ENCODE data around the gene ZNF566.
"Not testable (repeated sequence)": the region's sequence is repeated elsewhere in the genome, so short reads cannot be mapped to it uniquely, and the experiment has no call there.

ZNF566 gene

GRCh38 chr19:36489118-36489919 is at the start of gene ZNF566:
TSS of gene ZNF566 (minus strand) at chr19:36489561. CDS start at chr19:36476557, 13,004 bp downstream.
- Histone ChIP-seq H3K36me3 (replicated peaks) (no peaks in the 10 kb centered on the region), H3K4me1 (peaks cover 11% of the 10 kb centered on the region), H3K4me3 (peak within 1 kb of the TSS; percentile 74), H3K27me3 (ENCODE audit: low read depth) (no peaks in the 10 kb centered on the region), H3K9me3 (peaks cover 3% of the 10 kb centered on the region; the same call in 1 of the 2 replicates)
- DNase-seq (ENCODE audit: low spot score in 2 of 2), result peak; percentile 97
- in situ Hi-C loops (cut with MboI; ENCODE audit: low sequenced_read_pairs), result no loop called here

- peak; percentile 30 to 34 for DNase-seq (ENCODE audit: low spot score in 2 of 2)
- Histone ChIP-seq H3K4me3 (peak overlapping the region; percentile 72), H3K4me1 (no peaks in the 10 kb centered on the region), H3K36me3 (replicated peaks) (peaks cover 12% of the 10 kb centered on the region), H3K27me3 (ENCODE audit: low read depth) (no peaks in the 10 kb centered on the region), H3K9me3 (peaks cover 11% of the 10 kb centered on the region)
- in situ Hi-C loops (cut with MboI; ENCODE audit: low sequenced_read_pairs), result no loop called here
Observed at GRCh38 chr19:36528921-36529518, 39.7 kb upstream of the ZNF566 start.

- no peaks in the 10 kb centered on the region for H3K27me3 ChIP-seq (ENCODE audit: low read depth)
- no peaks in the 10 kb centered on the region for H3K4me1 ChIP-seq
- H3K4me3 ChIP-seq, result peak within 1 kb of the TSS; percentile 72
- H3K9me3 ChIP-seq, result peaks cover 11% of the 10 kb centered on the region
- H3K36me3 ChIP-seq (replicated peaks), result peaks cover 15% of the 10 kb centered on the region
- peak; percentile 86 to 94 for DNase-seq (ENCODE audit: low spot score in 2 of 2)
- in situ Hi-C loops (cut with MboI; ENCODE audit: low sequenced_read_pairs), result no loop called here
Observed at GRCh38 chr19:36528194-36528920, 39.0 kb upstream of the ZNF566 start, which contains the start of gene ZNF260. TSS of gene ZNF260 (minus strand) at chr19:36528271. CDS start at chr19:36515238, 13,033 bp downstream.

- no peak for DNase-seq (ENCODE audit: low spot score in 2 of 2)
- H3K9me3 ChIP-seq, result peaks cover 11% of the 10 kb centered on the region
- peaks cover 15% of the 10 kb centered on the region for H3K36me3 ChIP-seq (replicated peaks)
- H3K4me1 ChIP-seq, result no peaks in the 10 kb centered on the region
- in situ Hi-C loops (cut with MboI; ENCODE audit: low sequenced_read_pairs), result no loop called here
- peak overlapping the region; percentile 72 for H3K4me3 ChIP-seq
- H3K27me3 ChIP-seq (ENCODE audit: low read depth), result no peaks in the 10 kb centered on the region
Observed at GRCh38 chr19:36527873-36528193, 38.5 kb upstream of the ZNF566 start.

GRCh38 chr19:36527341-36527740 is 38.0 kb upstream of the ZNF566 start:
- DNase-seq (ENCODE audit: low spot score in 2 of 2), result no peak
- H3K4me1 ChIP-seq, result no peaks in the 10 kb centered on the region
- H3K27me3 ChIP-seq (ENCODE audit: low read depth), result no peaks in the 10 kb centered on the region
- H3K4me3 ChIP-seq, result peak overlapping the region; percentile 72
- H3K9me3 ChIP-seq, result peaks cover 11% of the 10 kb centered on the region
- in situ Hi-C loops (cut with MboI; ENCODE audit: low sequenced_read_pairs), result no loop called here
- peaks cover 20% of the 10 kb centered on the region for H3K36me3 ChIP-seq (replicated peaks)

GRCh38 chr19:36526581-36526980 is 37.2 kb upstream of the ZNF566 start:
- Histone ChIP-seq H3K27me3 (ENCODE audit: low read depth) (no peaks in the 10 kb centered on the region), H3K4me1 (no peaks in the 10 kb centered on the region), H3K9me3 (peaks cover 11% of the 10 kb centered on the region; the same call in 1 of the 2 replicates), H3K36me3 (replicated peaks) (peaks cover 23% of the 10 kb centered on the region), H3K4me3 (no peak overlapping the region)
- DNase-seq (ENCODE audit: low spot score in 2 of 2), result no peak
- in situ Hi-C loops (cut with MboI; ENCODE audit: low sequenced_read_pairs), result no loop called here

GRCh38 chr19:36524617-36525016 is 35.3 kb upstream of the ZNF566 start:
- no peak for DNase-seq (ENCODE audit: low spot score in 2 of 2)
- Histone ChIP-seq H3K9me3 (peaks cover 11% of the 10 kb centered on the region; the same call in 1 of the 2 replicates), H3K27me3 (ENCODE audit: low read depth) (no peaks in the 10 kb centered on the region), H3K4me1 (no peaks in the 10 kb centered on the region), H3K4me3 (no peak overlapping the region), H3K36me3 (replicated peaks) (peaks cover 23% of the 10 kb centered on the region)
- in situ Hi-C loops (cut with MboI; ENCODE audit: low sequenced_read_pairs), result no loop called here

GRCh38 chr19:36514012-36514612 is 24.8 kb upstream of the ZNF566 start:
- Histone ChIP-seq H3K4me3 (no peak overlapping the region), H3K36me3 (replicated peaks) (peaks cover 35% of the 10 kb centered on the region), H3K4me1 (no peaks in the 10 kb centered on the region), H3K27me3 (ENCODE audit: low read depth) (no peaks in the 10 kb centered on the region), H3K9me3 (peaks cover 25% of the 10 kb centered on the region)
- in situ Hi-C loops (cut with MboI; ENCODE audit: low sequenced_read_pairs), result no loop called here
- no peak for DNase-seq (ENCODE audit: low spot score in 2 of 2)

GRCh38 chr19:36508325-36508724 is 19.0 kb upstream of the ZNF566 start:
- Histone ChIP-seq H3K36me3 (replicated peaks) (no peaks in the 10 kb centered on the region), H3K9me3 (peaks cover 4% of the 10 kb centered on the region), H3K27me3 (ENCODE audit: low read depth) (no peaks in the 10 kb centered on the region), H3K4me1 (no peaks in the 10 kb centered on the region), H3K4me3 (no peak overlapping the region)
- DNase-seq (ENCODE audit: low spot score in 2 of 2), result no peak
- in situ Hi-C loops (cut with MboI; ENCODE audit: low sequenced_read_pairs), result no loop called here

- in situ Hi-C loops (cut with MboI; ENCODE audit: low sequenced_read_pairs), result no loop called here
- Histone ChIP-seq H3K9me3 (no peaks in the 10 kb centered on the region; the same call in 1 of the 2 replicates), H3K36me3 (replicated peaks) (no peaks in the 10 kb centered on the region), H3K4me1 (no peaks in the 10 kb centered on the region), H3K4me3 (no peak overlapping the region), H3K27me3 (ENCODE audit: low read depth) (no peaks in the 10 kb centered on the region)
- DNase-seq (ENCODE audit: low spot score in 2 of 2), result no peak
Observed at GRCh38 chr19:36501973-36502372, 12.6 kb upstream of the ZNF566 start.

- no peak for DNase-seq (ENCODE audit: low spot score in 2 of 2)
- no peaks in the 10 kb centered on the region for H3K27me3 ChIP-seq (ENCODE audit: low read depth)
- no peak overlapping the region for H3K4me3 ChIP-seq
- no peaks in the 10 kb centered on the region; the same call in 1 of the 2 replicates for H3K9me3 ChIP-seq
- no peaks in the 10 kb centered on the region for H3K4me1 ChIP-seq
- in situ Hi-C loops (cut with MboI; ENCODE audit: low sequenced_read_pairs), result no loop called here
- H3K36me3 ChIP-seq (replicated peaks), result no peaks in the 10 kb centered on the region
Observed at GRCh38 chr19:36497001-36497400, 7.6 kb upstream of the ZNF566 start.

- peaks cover 11% of the 10 kb centered on the region for H3K4me1 ChIP-seq
- H3K4me3 ChIP-seq; H3K36me3 ChIP-seq (replicated peaks); H3K27me3 ChIP-seq (ENCODE audit: low read depth); H3K9me3 ChIP-seq; in situ Hi-C loops (cut with MboI; ENCODE audit: low sequenced_read_pairs): not testable (repeated sequence)
- peak in 1 of 2 experiments; percentile 20 for DNase-seq (ENCODE audit: low spot score in 2 of 2)
Observed at GRCh38 chr19:36492689-36493453, 3.5 kb upstream of the ZNF566 start.

- DNase-seq (ENCODE audit: low spot score in 2 of 2); H3K36me3 ChIP-seq (replicated peaks); in situ Hi-C loops (cut with MboI; ENCODE audit: low sequenced_read_pairs); H3K9me3 ChIP-seq; H3K4me3 ChIP-seq; H3K27me3 ChIP-seq (ENCODE audit: low read depth): not testable (repeated sequence)
- H3K4me1 ChIP-seq, result peaks cover 11% of the 10 kb centered on the region
Observed at GRCh38 chr19:36490846-36491245, 1.5 kb upstream of the ZNF566 start.
